Nephron progenitor cell (in vitro differentiated cells): ENCODE results near the gene ACTG2.

Experiments used
- DNase-seq: peaks from one replicate; pipeline ENCODE4 v3.0.0; 2021
- H3K27ac Mint-ChIP-seq: 2 replicates; pipeline ENCODE4 v1.8.0; 2021; ENCODE audit warnings: mild to moderate bottlenecking, moderate library complexity, mixed read lengths
- H3K27me3 Mint-ChIP-seq: 2 replicates; pipeline ENCODE4 v1.8.0; 2021; ENCODE audit warnings: mild to moderate bottlenecking, low read depth, mixed read lengths; ENCODE audit not compliant: poor library complexity
- H3K36me3 Mint-ChIP-seq: 2 replicates; pipeline ENCODE4 v1.8.0; 2021; ENCODE audit warnings: low read depth, mixed read lengths
- H3K4me1 Mint-ChIP-seq: 2 replicates; pipeline ENCODE4 v1.8.0; 2021; ENCODE audit warnings: mixed read lengths
- H3K4me3 Mint-ChIP-seq: 2 replicates; pipeline ENCODE4 v1.8.0; 2021; ENCODE audit warnings: mild to moderate bottlenecking, moderate library complexity, mixed read lengths
- H3K9me3 Mint-ChIP-seq: 2 replicates; pipeline ENCODE4 v1.8.0; 2021; ENCODE audit warnings: mild to moderate bottlenecking, moderate library complexity, mixed read lengths
- CTCF ChIP-seq: fragments of 200-600 bp; sonication (generic); IDR thresholded peaks from 2 replicates; pipeline ENCODE4 v1.5.0; 2021; ENCODE audit warnings: antibody characterized with exemption

Gene ACTG2

GRCh38 chr2:73926493-73927327 lies 33.9 kb downstream of the ACTG2 start, which contains the start of gene DGUOK:
TSS of gene DGUOK (plus strand) at chr2:73926880. CDS start at chr2:73926911, 31 bp downstream.
- peak within 1 kb of the TSS; percentile 92 for H3K4me3 Mint-ChIP-seq
- H3K9me3 Mint-ChIP-seq: peaks cover 4% of the 10 kb centered on the region
- H3K27ac Mint-ChIP-seq: peak within 1 kb of the TSS; percentile 98
- TF ChIP-seq CTCF: no peak
- H3K36me3 Mint-ChIP-seq: peaks cover 11% of the 10 kb centered on the region
- peak; percentile 91 for DNase-seq
- H3K27me3 Mint-ChIP-seq: peaks cover 35% of the 10 kb centered on the region
- peaks cover 41% of the 10 kb centered on the region for H3K4me1 Mint-ChIP-seq

- no peak for DNase-seq
- H3K36me3 Mint-ChIP-seq: peaks cover 17% of the 10 kb centered on the region
- peak overlapping the region; percentile 98 for H3K27ac Mint-ChIP-seq
- peaks cover 43% of the 10 kb centered on the region for H3K4me1 Mint-ChIP-seq
- no peak for TF ChIP-seq CTCF
- peak overlapping the region; percentile 92 for H3K4me3 Mint-ChIP-seq
- peaks cover 4% of the 10 kb centered on the region for H3K9me3 Mint-ChIP-seq
- peaks cover 29% of the 10 kb centered on the region for H3K27me3 Mint-ChIP-seq
Observed at GRCh38 chr2:73927344-73927743, 34.5 kb downstream of the ACTG2 start.

- peaks cover 22% of the 10 kb centered on the region for H3K36me3 Mint-ChIP-seq
- peaks cover 13% of the 10 kb centered on the region for H3K27me3 Mint-ChIP-seq
- DNase-seq: no peak
- peaks cover 4% of the 10 kb centered on the region for H3K9me3 Mint-ChIP-seq
- TF ChIP-seq CTCF: no peak
- peak overlapping the region; percentile 21 for H3K4me3 Mint-ChIP-seq
- H3K27ac Mint-ChIP-seq: no peak overlapping the region
- peaks cover 46% of the 10 kb centered on the region for H3K4me1 Mint-ChIP-seq
Observed at GRCh38 chr2:73928963-73929347, 36.1 kb downstream of the ACTG2 start.

GRCh38 chr2:73930386-73930785 lies 37.6 kb downstream of the ACTG2 start:
- no peak for DNase-seq
- H3K27ac Mint-ChIP-seq: no peak overlapping the region
- H3K36me3 Mint-ChIP-seq: peaks cover 22% of the 10 kb centered on the region
- no peak for TF ChIP-seq CTCF
- no peak overlapping the region for H3K4me3 Mint-ChIP-seq
- peaks cover 4% of the 10 kb centered on the region for H3K9me3 Mint-ChIP-seq
- peaks cover 2% of the 10 kb centered on the region for H3K27me3 Mint-ChIP-seq
- H3K4me1 Mint-ChIP-seq: peaks cover 46% of the 10 kb centered on the region

GRCh38 chr2:73931531-73932500 lies 39.0 kb downstream of the ACTG2 start:
- Mint-ChIP-seq H3K27me3 (no peaks in the 10 kb centered on the region), H3K4me1 (peaks cover 41% of the 10 kb centered on the region), H3K9me3 (no peaks in the 10 kb centered on the region), H3K27ac (peak overlapping the region; percentile 45), H3K36me3 (peaks cover 26% of the 10 kb centered on the region), H3K4me3 (no peak overlapping the region)
- DNase-seq: no peak
- no peak for TF ChIP-seq CTCF
